GM23338 (cell line): Measurements from ENCODE around the gene PALLD. TPM values are rescaled to one million over a fixed set of nuclear protein-coding genes. Genes with fewer than 3 reads are reported as not detected.

Experiments
- ATAC-seq: fragments of 200-7000 bp; cut with Tn5 transposase; 3 replicates; pipeline ENCODE4 v1.9.1; 2020
- DNase-seq: peaks from one replicate; pipeline ENCODE4 v3.0.0-alpha.2; 2015; ENCODE audit warnings: low spot score
- H2AFZ ChIP-seq: fragments of 200-600 bp; sonication (generic); 2 replicates; pipeline ENCODE4 v1.8.0; 2016; ENCODE audit warnings: antibody characterized with exemption, mild to moderate bottlenecking, moderate library complexity
- H3F3A ChIP-seq: fragments of 200-600 bp; sonication (generic); replicated peaks from 2 replicates; pipeline ENCODE4 v1.8.0; 2017; ENCODE audit warnings: antibody characterized with exemption, mixed run types, low read depth
- H3K27ac ChIP-seq: fragments of 200-600 bp; sonication (generic); 2 replicates; pipeline ENCODE4 v1.6.1; 2016; ENCODE audit warnings: low read depth
- H3K27me3 ChIP-seq: fragments of 200-600 bp; sonication (generic); 2 replicates; pipeline ENCODE4 v1.8.0; 2016; ENCODE audit warnings: mild to moderate bottlenecking, mixed run types, moderate library complexity; ENCODE audit not compliant: insufficient read depth
- H3K36me3 ChIP-seq: fragments of 200-600 bp; sonication (generic); 2 replicates; pipeline ENCODE4 v1.8.0; 2016; ENCODE audit warnings: mild to moderate bottlenecking; ENCODE audit not compliant: insufficient read depth
- H3K4me1 ChIP-seq: fragments of 200-600 bp; sonication (generic); 2 replicates; pipeline ENCODE4 v1.8.0; 2016; ENCODE audit warnings: mild to moderate bottlenecking, moderate library complexity; ENCODE audit not compliant: insufficient read depth
- H3K4me2 ChIP-seq: fragments of 200-600 bp; sonication (generic); 2 replicates; pipeline ENCODE4 v1.7.1; 2017; ENCODE audit warnings: mixed run types
- H3K4me3 ChIP-seq: fragments of 200-600 bp; sonication (generic); 2 replicates; pipeline ENCODE4 v1.6.1; 2016; ENCODE audit warnings: mixed run types
- H3K79me2 ChIP-seq: fragments of 200-600 bp; sonication (generic); replicated peaks from 2 replicates; pipeline ENCODE4 v1.8.0; 2017; ENCODE audit warnings: mild to moderate bottlenecking; ENCODE audit not compliant: insufficient read depth
- H3K9me2 ChIP-seq: fragments of 200-600 bp; sonication (generic); 2 replicates; pipeline ENCODE4 v1.8.0; 2017; ENCODE audit not compliant: insufficient read depth
- H4K20me1 ChIP-seq: fragments of 200-600 bp; sonication (generic); replicated peaks from 2 replicates; pipeline ENCODE4 v1.8.0; 2017; ENCODE audit warnings: mild to moderate bottlenecking; ENCODE audit not compliant: insufficient read depth
- H3K27ac Mint-ChIP-seq: 2 replicates; pipeline ENCODE4 v1.8.0; 2020; ENCODE audit warnings: inconsistent platforms, mild to moderate bottlenecking, moderate library complexity, mixed read lengths
- H3K27me3 Mint-ChIP-seq: 3 replicates; pipeline ENCODE4 v1.8.0; 2022; ENCODE audit warnings: low read depth, mild to moderate bottlenecking, moderate library complexity, mixed read lengths, inconsistent platforms; ENCODE audit not compliant: insufficient read depth, poor library complexity
- H3K36me3 Mint-ChIP-seq: 3 replicates; pipeline ENCODE4 v1.8.0; 2021; ENCODE audit warnings: low read depth, mild to moderate bottlenecking, inconsistent platforms, moderate library complexity, mixed read lengths
- H3K4me1 Mint-ChIP-seq: 3 replicates; pipeline ENCODE4 v1.8.0; 2020; ENCODE audit warnings: mild to moderate bottlenecking, inconsistent platforms, mixed read lengths
- H3K4me3 Mint-ChIP-seq: 3 replicates; pipeline ENCODE4 v1.8.0; 2021; ENCODE audit warnings: moderate library complexity, mild to moderate bottlenecking, inconsistent platforms, mixed read lengths
- H3K9me3 Mint-ChIP-seq: 3 replicates; pipeline ENCODE4 v1.8.0; 2020; ENCODE audit warnings: moderate library complexity, mild to moderate bottlenecking, inconsistent platforms, mixed read lengths
- ETS1 ChIP-seq: IDR thresholded peaks from 2 replicates; pipeline ENCODE4 v1.6.1; 2016; ENCODE audit warnings: antibody characterized with exemption
- EZH2phosphoT487 ChIP-seq: fragments of 200-600 bp; sonication (generic); IDR thresholded peaks from one replicate; pipeline ENCODE4 v1.8.1; 2018; ENCODE audit warnings: antibody characterized with exemption; ENCODE audit not compliant: unreplicated experiment
- JUNB ChIP-seq: IDR thresholded peaks from one replicate; pipeline ENCODE4 v1.6.1; 2016; ENCODE audit warnings: antibody characterized with exemption; ENCODE audit not compliant: unreplicated experiment
- POLR2AphosphoS5 ChIP-seq: IDR thresholded peaks from 2 replicates; pipeline ENCODE4 v1.6.1; 2016; ENCODE audit warnings: antibody characterized with exemption, low read depth
- REST ChIP-seq: IDR thresholded peaks from one replicate; pipeline ENCODE4 v1.6.1; 2018; ENCODE audit warnings: antibody characterized with exemption; ENCODE audit not compliant: unreplicated experiment
- STAT1 ChIP-seq: IDR thresholded peaks from one replicate; pipeline ENCODE4 v1.6.1; 2016; ENCODE audit warnings: antibody characterized with exemption; ENCODE audit not compliant: unreplicated experiment
- ZNF114 ChIP-seq: fragments of 250-450 bp; sonication (Bioruptor Pico); IDR thresholded peaks from 2 replicates; pipeline ENCODE4 v1.5.0; 2020; ENCODE audit warnings: mild to moderate bottlenecking, moderate library complexity
- ZNF462 ChIP-seq: fragments of 250-450 bp; sonication (Bioruptor Pico); IDR thresholded peaks from 2 replicates; pipeline ENCODE4 v1.5.0; 2020; ENCODE audit warnings: mild to moderate bottlenecking, moderate library complexity
- polyA plus RNA-seq: library from polyadenylated mRNA; unstranded; fragments of >200 nt; fragmentation: Nextera tagmentation; extraction: Ambion mirVana; gene quantifications from 2 replicates; pipeline ENCODE4 v1.2.1, GENCODE V29; 2016
- total RNA-seq: library from RNA; depleted of rRNA; stranded (reverse); fragments of >200 nt; shearing (Covaris generic); gene quantifications from 2 replicates; pipeline ENCODE4 v1.2.3, GENCODE V29; 2014

PALLD gene
- total and polyA plus RNA-seq, 2 experiments from 2014 or later: 13.1 to 30.2 TPM

GRCh38 chr4:168846414-168846813, 349.6 kb downstream of the PALLD start (continued):
- TF ChIP-seq ZNF462 (CRISPR knock-in tag): no peak
- no peak for TF ChIP-seq STAT1
- TF ChIP-seq ETS1: no peak
- TF ChIP-seq JUNB: no peak

- Histone ChIP-seq H3F3A (no peaks in the 10 kb centered on the region), H3K27ac (no peak overlapping the region), H3K4me1 (peaks cover 66% of the 10 kb centered on the region), H3K9me2 (no peaks in the 10 kb centered on the region), H3K79me2 (no peaks in the 10 kb centered on the region), H3K4me3 (no peak overlapping the region; the same call in 1 of the 2 replicates), H2AFZ (no peak overlapping the region), H3K4me2 (peak overlapping the region; percentile 66; the same call in 1 of the 2 replicates), H4K20me1 (no peaks in the 10 kb centered on the region), H3K36me3 (no peaks in the 10 kb centered on the region), H3K27me3 (no peaks in the 10 kb centered on the region)
- H3K27ac Mint-ChIP-seq: peak overlapping the region; percentile 4; the same call in 1 of the 2 replicates
- peaks cover 9% of the 10 kb centered on the region for H3K27me3 Mint-ChIP-seq
- H3K36me3 Mint-ChIP-seq: no peaks in the 10 kb centered on the region; the same call in 2 of the 3 replicates
- no peak for TF ChIP-seq POLR2AphosphoS5
- TF ChIP-seq ETS1: no peak
- no peak for TF ChIP-seq REST
- no peak for TF ChIP-seq EZH2phosphoT487
- no peak for TF ChIP-seq ZNF114
- ATAC-seq (peak; percentile 12), DNase-seq (no peak)
- H3K9me3 Mint-ChIP-seq: no peaks in the 10 kb centered on the region
- H3K4me1 Mint-ChIP-seq: peaks cover 71% of the 10 kb centered on the region
- no peak overlapping the region; the same call in 2 of the 3 replicates for H3K4me3 Mint-ChIP-seq
Observed at GRCh38 chr4:168847771-168848502, 351.1 kb downstream of the PALLD start.
